ENCODE results near the gene NEK4.

- TF ChIP-seq CTCF (IDR thresholded peaks at IDR 0.05) (no peak), EZH2 (IDR thresholded peaks at IDR 0.05; ENCODE audit: borderline replicate concordance, insufficient read depth, low read depth, low read length, poor library complexity, severe bottlenecking) (no peak)
These were observed 40.8 kb upstream of the NEK4 start for GRCh38 chr3:52811452-52812011.

Data from B cell (primary cell).